ENCODE measurements around the gene RFX5.

DNA sequence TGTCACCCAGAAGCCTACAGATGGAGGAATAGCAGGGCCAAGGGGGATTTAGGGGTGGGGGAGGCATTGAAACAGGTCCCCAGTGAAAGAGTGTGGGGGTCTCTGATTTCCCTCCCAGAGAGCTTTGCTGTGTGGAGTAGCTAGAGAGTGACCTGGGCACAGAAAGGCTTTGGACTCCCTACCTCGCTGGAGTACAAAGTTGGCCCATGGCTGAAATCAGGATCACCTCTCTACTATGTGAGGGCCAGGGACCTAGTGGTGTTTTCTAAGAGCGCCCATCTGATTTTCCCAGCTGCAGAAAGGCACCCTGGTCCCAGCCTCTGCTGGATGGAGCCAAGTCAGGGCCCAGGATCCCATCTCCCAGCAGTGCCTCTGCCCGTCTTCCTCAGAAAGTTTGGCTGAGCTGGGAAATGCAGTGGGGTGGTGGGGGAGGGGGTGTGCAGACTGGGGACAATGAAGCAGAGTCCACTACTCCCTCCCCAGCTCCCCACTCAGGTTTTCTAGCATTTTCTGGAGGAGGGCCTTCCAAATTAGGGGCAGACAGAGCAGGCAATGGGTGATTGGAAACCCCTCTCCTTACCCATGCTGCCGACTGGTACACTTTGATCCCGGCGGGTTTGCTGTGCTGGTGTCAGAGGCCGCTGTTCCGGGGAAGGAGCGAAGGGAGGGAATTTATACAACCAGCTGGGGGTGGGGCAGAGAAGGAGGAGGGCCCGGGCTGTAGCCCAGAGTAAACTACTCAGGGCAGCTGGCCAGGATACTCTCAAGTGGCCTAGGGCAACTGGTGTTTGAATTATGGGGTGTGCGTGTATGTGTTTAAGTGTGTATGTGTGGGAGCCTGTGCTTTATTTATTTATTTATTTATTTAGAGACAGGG, 25.2 kb upstream of the RFX5 start, which contains the start of gene SELENBP1:
- TF ChIP-seq, protein P1, sequence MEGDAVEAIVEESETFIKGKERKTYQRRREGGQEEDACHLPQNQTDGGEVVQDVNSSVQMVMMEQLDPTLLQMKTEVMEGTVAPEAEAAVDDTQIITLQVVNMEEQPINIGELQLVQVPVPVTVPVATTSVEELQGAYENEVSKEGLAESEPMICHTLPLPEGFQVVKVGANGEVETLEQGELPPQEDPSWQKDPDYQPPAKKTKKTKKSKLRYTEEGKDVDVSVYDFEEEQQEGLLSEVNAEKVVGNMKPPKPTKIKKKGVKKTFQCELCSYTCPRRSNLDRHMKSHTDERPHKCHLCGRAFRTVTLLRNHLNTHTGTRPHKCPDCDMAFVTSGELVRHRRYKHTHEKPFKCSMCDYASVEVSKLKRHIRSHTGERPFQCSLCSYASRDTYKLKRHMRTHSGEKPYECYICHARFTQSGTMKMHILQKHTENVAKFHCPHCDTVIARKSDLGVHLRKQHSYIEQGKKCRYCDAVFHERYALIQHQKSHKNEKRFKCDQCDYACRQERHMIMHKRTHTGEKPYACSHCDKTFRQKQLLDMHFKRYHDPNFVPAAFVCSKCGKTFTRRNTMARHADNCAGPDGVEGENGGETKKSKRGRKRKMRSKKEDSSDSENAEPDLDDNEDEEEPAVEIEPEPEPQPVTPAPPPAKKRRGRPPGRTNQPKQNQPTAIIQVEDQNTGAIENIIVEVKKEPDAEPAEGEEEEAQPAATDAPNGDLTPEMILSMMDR (IDR thresholded peaks at IDR 0.05; ENCODE audit: insufficient read depth, low read length, poor library complexity, severe bottlenecking): no peak
- no peak for TF ChIP-seq EZH2phosphoT487 (conservative IDR thresholded peaks at IDR 0.05; ENCODE audit: low read length)

Measured in SU-DHL-6 (cell line).